Occipital lobe (tissue), 2 donors: ENCODE results near the gene NFIX. TPM values are rescaled to one million over a fixed set of nuclear protein-coding genes. Genes with fewer than 3 reads are reported as not detected.

ENCODE experiments used
- DNase-seq: peaks from one replicate; lab custom pipeline; 2025; lab: John Stamatoyannopoulos, UW
- total RNA-seq: library from RNA; depleted of rRNA; stranded (reverse); fragments of >200 nt; gene quantifications from one replicate; pipeline ENCODE4 v1.2.3, GENCODE V29; 2014

The NFIX gene
- total RNA-seq, 1 donor from 2014 or later, result 124 TPM

GRCh38 chr19:13122275-13122878 lies 127.1 kb downstream of the NFIX start:
- DNase-seq, result no peak

GRCh38 chr19:13122980-13123957 lies 128.0 kb downstream of the NFIX start:
- DNase-seq, result peak; percentile 35

- DNase-seq, result no peak
Measured at GRCh38 chr19:13127051-13127450, 131.8 kb downstream of the NFIX start.

GRCh38 chr19:13127811-13128575 lies 132.7 kb downstream of the NFIX start:
- DNase-seq, result no peak

GRCh38 chr19:13128583-13128982 lies 133.3 kb downstream of the NFIX start:
- no peak for DNase-seq

GRCh38 chr19:13129384-13129783 lies 134.1 kb downstream of the NFIX start:
- DNase-seq, result no peak

GRCh38 chr19:13130886-13131490 lies 135.7 kb downstream of the NFIX start:
- no peak for DNase-seq

GRCh38 chr19:13132471-13133180 lies 137.4 kb downstream of the NFIX start:
- DNase-seq, result no peak

- no peak for DNase-seq
Measured at GRCh38 chr19:13133241-13133870, 138.1 kb downstream of the NFIX start.

GRCh38 chr19:13134626-13135025 lies 139.4 kb downstream of the NFIX start:
- DNase-seq, result no peak

- no peak for DNase-seq
Measured at GRCh38 chr19:13135068-13136062, 140.1 kb downstream of the NFIX start.

- no peak for DNase-seq
Measured at GRCh38 chr19:13137290-13137794, 142.1 kb downstream of the NFIX start.

- no peak for DNase-seq
Measured at GRCh38 chr19:13138171-13138915, 143.1 kb downstream of the NFIX start.

GRCh38 chr19:13138916-13139198 lies 143.6 kb downstream of the NFIX start:
- no peak for DNase-seq

- DNase-seq, result no peak
Measured at GRCh38 chr19:13139633-13140311, 144.5 kb downstream of the NFIX start.

- no peak for DNase-seq
Measured at GRCh38 chr19:13146763-13147563, 151.7 kb downstream of the NFIX start.
